ENCODE results near the gene AP1M2.
"Not testable (repeated sequence)": the region's sequence is repeated elsewhere in the genome, so short reads cannot be mapped to it uniquely, and the experiment has no call there.

Gene AP1M2

DNA sequence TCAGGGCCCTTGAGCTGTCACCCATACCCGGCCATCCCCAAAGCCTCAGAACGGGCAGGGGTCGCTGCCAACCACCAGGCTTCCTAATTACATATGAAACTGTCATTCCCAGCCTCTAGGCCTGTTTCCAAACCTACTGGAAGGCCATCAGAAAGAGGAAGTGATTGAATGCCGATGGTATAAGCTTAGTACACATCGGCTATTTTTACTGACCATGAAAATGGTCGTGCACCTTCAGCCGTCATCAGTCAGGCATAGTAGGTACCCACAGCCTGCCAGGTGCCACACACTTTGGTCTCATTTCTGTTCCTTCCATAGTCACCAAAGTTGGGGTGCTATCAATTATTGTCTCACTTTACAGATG, 31.5 kb downstream of the AP1M2 start:
- Mint-ChIP-seq H3K36me3 (peaks cover 6% of the 10 kb centered on the region), H3K4me3 (no peak overlapping the region), H3K9me3 (no peaks in the 10 kb centered on the region), H3K4me1 (peaks cover 51% of the 10 kb centered on the region), H3K27me3 (no peaks in the 10 kb centered on the region), H3K27ac (peak overlapping the region; percentile 62)

GRCh38 chr19:10554760-10555609, 32.1 kb downstream of the AP1M2 start:
- Mint-ChIP-seq H3K27ac (no peak overlapping the region), H3K4me3 (peak overlapping the region; percentile 49), H3K9me3 (no peaks in the 10 kb centered on the region), H3K27me3 (no peaks in the 10 kb centered on the region), H3K4me1 (peaks cover 51% of the 10 kb centered on the region), H3K36me3 (peaks cover 7% of the 10 kb centered on the region)

GRCh38 chr19:10553943-10554381, 33.1 kb downstream of the AP1M2 start:
- Mint-ChIP-seq H3K4me3 (peak overlapping the region; percentile 49), H3K36me3 (peaks cover 5% of the 10 kb centered on the region)

GRCh38 chr19:10553087-10553667, 33.9 kb downstream of the AP1M2 start:
- Mint-ChIP-seq H3K4me1 (peaks cover 51% of the 10 kb centered on the region), H3K27me3 (no peaks in the 10 kb centered on the region), H3K36me3 (peaks cover 5% of the 10 kb centered on the region)

More at GRCh38 chr19:10553943-10554381, 33.1 kb downstream of the AP1M2 start:
- Mint-ChIP-seq H3K27ac (peak overlapping the region; percentile 76), H3K4me1 (peaks cover 51% of the 10 kb centered on the region), H3K9me3 (no peaks in the 10 kb centered on the region), H3K27me3 (no peaks in the 10 kb centered on the region)

GRCh38 chr19:10552510-10553053, 34.5 kb downstream of the AP1M2 start:
- no peaks in the 10 kb centered on the region for H3K9me3 Mint-ChIP-seq
- no peak overlapping the region for H3K4me3 Mint-ChIP-seq
- peaks cover 5% of the 10 kb centered on the region for H3K36me3 Mint-ChIP-seq
- no peaks in the 10 kb centered on the region for H3K27me3 Mint-ChIP-seq
- H3K4me1 Mint-ChIP-seq: peaks cover 51% of the 10 kb centered on the region
- peak overlapping the region; percentile 35 for H3K27ac Mint-ChIP-seq

More at GRCh38 chr19:10553087-10553667, 33.9 kb downstream of the AP1M2 start:
- no peaks in the 10 kb centered on the region for H3K9me3 Mint-ChIP-seq
- peak overlapping the region; percentile 68 for H3K27ac Mint-ChIP-seq
- H3K4me3 Mint-ChIP-seq: peak overlapping the region; percentile 39

DNA sequence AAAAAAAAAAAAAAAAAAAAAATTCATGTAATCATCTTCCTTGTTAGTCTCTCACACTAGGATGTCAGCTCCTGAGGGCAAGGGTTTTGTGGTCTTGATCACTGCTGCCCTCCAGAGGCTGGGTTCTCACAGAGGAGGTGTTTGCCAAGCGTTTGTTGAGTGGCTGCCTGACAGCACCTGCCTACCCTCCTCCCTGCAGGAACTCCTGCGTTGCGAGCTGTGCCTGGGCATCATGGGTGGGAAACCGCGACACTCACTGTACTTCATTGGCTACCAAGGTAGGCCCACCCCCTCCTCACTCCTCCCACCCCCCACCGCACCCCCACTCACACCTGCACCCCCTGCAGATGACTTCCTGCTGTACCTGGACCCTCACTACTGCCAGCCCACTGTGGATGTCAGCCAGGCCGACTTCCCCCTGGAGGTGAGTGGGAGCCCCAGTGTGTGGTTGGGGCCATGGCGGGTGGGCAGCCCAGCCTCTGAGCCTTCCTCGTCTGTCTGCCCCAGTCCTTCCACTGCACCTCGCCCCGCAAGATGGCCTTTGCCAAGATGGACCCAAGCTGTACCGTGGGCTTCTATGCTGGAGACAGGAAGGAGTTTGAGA, 35.3 kb downstream of the AP1M2 start:
- H3K4me3 Mint-ChIP-seq: no peak overlapping the region
- peaks cover 51% of the 10 kb centered on the region for H3K4me1 Mint-ChIP-seq
- no peaks in the 10 kb centered on the region for H3K9me3 Mint-ChIP-seq
- no peaks in the 10 kb centered on the region for H3K27me3 Mint-ChIP-seq
- H3K27ac Mint-ChIP-seq: peak overlapping the region; percentile 46
- peaks cover 5% of the 10 kb centered on the region for H3K36me3 Mint-ChIP-seq

GRCh38 chr19:10551006-10551405, 36.1 kb downstream of the AP1M2 start:
- not testable (repeated sequence) for H3K36me3 Mint-ChIP-seq, H3K4me3 Mint-ChIP-seq, H3K9me3 Mint-ChIP-seq, H3K27me3 Mint-ChIP-seq
- Mint-ChIP-seq H3K4me1 (peaks cover 47% of the 10 kb centered on the region), H3K27ac (peak overlapping the region; percentile 76)

- Mint-ChIP-seq H3K27me3 (no peaks in the 10 kb centered on the region), H3K4me3 (no peak overlapping the region), H3K9me3 (no peaks in the 10 kb centered on the region), H3K4me1 (peaks cover 42% of the 10 kb centered on the region), H3K36me3 (peaks cover 4% of the 10 kb centered on the region), H3K27ac (no peak overlapping the region)
These were observed 36.8 kb downstream of the AP1M2 start for GRCh38 chr19:10550336-10550735.

GRCh38 chr19:10549733-10550132, 37.4 kb downstream of the AP1M2 start:
- peaks cover 42% of the 10 kb centered on the region for H3K4me1 Mint-ChIP-seq
- no peaks in the 10 kb centered on the region for H3K27me3 Mint-ChIP-seq
- no peak overlapping the region for H3K4me3 Mint-ChIP-seq
- H3K27ac Mint-ChIP-seq: no peak overlapping the region
- peaks cover 4% of the 10 kb centered on the region for H3K36me3 Mint-ChIP-seq
- no peaks in the 10 kb centered on the region for H3K9me3 Mint-ChIP-seq

DNA sequence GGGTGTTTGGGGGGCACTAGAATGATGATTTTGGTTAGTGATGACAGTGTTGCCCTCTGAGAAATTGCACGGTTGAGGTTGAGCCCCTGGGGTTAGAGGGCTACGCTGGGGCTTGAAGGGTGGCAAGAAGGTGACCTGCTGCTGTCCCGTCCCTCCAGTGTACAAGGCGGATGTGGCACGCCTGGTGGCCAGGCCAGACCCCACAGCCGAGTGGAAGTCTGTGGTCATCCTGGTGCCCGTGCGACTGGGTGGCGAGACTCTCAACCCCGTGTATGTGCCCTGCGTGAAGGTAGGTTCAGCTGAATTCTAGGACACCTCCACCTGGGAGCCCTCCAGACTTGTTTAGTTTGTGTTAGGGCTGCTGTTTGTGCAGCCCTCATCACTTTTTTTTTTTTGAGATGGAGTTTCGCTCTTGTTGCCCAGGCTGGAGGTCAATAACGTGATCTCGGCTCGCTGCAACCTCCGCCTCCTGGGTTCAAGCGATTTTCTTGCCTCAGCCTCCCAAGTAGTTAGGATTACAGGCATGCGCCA, 38.3 kb downstream of the AP1M2 start:
- H3K4me1 Mint-ChIP-seq: peaks cover 37% of the 10 kb centered on the region
- no peak overlapping the region for H3K27ac Mint-ChIP-seq
- no peaks in the 10 kb centered on the region for H3K9me3 Mint-ChIP-seq
- no peak overlapping the region for H3K4me3 Mint-ChIP-seq
- H3K27me3 Mint-ChIP-seq: no peaks in the 10 kb centered on the region
- peaks cover 4% of the 10 kb centered on the region for H3K36me3 Mint-ChIP-seq

GRCh38 chr19:10546817-10547216, 40.3 kb downstream of the AP1M2 start:
- no peak overlapping the region for H3K27ac Mint-ChIP-seq
- H3K27me3 Mint-ChIP-seq: no peaks in the 10 kb centered on the region
- H3K36me3 Mint-ChIP-seq: peaks cover 4% of the 10 kb centered on the region
- H3K4me3 Mint-ChIP-seq: no peak overlapping the region
- H3K9me3 Mint-ChIP-seq: no peaks in the 10 kb centered on the region
- peaks cover 24% of the 10 kb centered on the region for H3K4me1 Mint-ChIP-seq

- H3K4me3 Mint-ChIP-seq: peak overlapping the region; percentile 90
These were observed 42.3 kb downstream of the AP1M2 start for GRCh38 chr19:10544753-10545251.

DNA sequence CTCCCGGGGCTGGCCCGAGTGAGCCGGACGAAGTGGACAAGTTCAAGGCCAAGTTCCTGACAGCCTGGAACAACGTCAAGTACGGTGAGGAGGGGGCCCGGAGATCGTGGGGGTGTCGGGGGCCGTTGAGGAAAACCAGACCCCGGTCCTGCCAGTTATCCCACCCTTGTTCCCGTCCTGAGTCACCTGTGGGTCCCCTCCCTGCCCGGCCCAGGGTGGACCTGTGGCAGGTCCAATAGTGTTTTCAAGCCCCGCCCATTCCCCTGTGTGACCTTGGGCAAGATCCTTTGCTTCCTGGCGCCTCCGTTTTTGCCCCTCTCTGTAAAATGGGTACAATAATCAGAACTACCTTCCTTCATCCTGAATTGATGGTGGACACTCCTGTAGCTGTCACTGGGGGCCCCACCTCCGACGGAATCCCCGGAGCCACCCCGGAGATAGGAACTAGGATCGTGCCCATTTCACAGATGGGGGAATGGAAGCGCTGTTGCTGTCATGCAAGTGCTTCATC, 42.8 kb downstream of the AP1M2 start:
- Mint-ChIP-seq H3K27me3 (no peaks in the 10 kb centered on the region), H3K9me3 (no peaks in the 10 kb centered on the region), H3K27ac (peak overlapping the region; percentile 85), H3K4me1 (peaks cover 20% of the 10 kb centered on the region), H3K4me3 (peak overlapping the region; percentile 90), H3K36me3 (no peaks in the 10 kb centered on the region)

More at GRCh38 chr19:10544753-10545251, 42.3 kb downstream of the AP1M2 start:
- Mint-ChIP-seq H3K27ac (peak overlapping the region; percentile 85), H3K4me1 (peaks cover 20% of the 10 kb centered on the region), H3K36me3 (no peaks in the 10 kb centered on the region), H3K27me3 (no peaks in the 10 kb centered on the region), H3K9me3 (no peaks in the 10 kb centered on the region)

DNA sequence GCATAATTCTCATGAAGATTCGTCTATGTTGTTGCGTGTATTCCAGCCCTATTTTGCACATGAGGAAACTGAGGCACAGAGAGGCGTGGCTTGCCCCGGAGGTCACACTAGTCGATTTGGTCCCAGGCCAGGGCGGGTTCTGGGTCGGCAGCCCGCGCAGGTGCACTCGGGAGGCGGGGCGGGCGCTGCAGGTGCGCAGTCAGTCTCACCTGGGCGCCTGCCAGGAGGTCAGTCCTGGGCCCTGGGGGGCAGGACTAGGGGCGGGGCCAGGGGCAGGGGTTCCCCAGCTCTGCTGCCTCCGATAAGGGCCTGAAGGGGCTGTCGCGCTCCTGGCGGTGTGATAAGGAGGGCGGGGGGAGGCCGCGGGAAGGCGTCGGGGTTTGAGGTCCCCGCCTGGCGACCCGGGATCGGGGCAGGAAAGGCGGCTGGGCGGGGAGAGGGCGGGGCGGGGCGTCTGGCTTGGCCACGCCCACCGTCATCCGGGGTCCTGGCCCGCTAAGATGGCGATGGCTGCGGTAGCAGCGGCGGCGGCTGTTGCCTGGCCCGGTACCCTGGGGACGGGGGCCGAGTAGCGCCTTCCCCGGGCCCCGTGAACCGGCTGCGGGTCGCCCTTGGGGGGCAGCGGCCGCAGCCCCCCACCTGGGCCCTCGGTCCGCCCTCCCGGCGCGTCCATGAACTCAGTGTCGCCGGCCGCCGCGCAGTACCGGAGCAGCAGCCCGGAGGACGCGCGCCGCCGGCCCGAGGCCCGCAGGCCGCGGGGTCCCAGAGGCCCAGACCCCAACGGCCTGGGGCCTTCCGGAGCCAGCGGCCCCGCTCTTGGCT, 43.5 kb downstream of the AP1M2 start, which contains the start of gene ATG4D:
TSS of gene ATG4D (plus strand) at position 485 of the 822 bp plus-strand sequence. CDS start at position 672, 187 bp downstream.
- Mint-ChIP-seq H3K9me3 (no peaks in the 10 kb centered on the region), H3K27me3 (peaks cover 2% of the 10 kb centered on the region), H3K27ac (peak within 1 kb of the TSS; percentile 85), H3K4me3 (peak within 1 kb of the TSS; percentile 90), H3K4me1 (peaks cover 20% of the 10 kb centered on the region), H3K36me3 (no peaks in the 10 kb centered on the region)

All from activated naive CD4-positive, alpha-beta T cell treated with anti-CD3 and anti-CD28 coated beads, Interleukin-2, amount 50 U/mL, for 24 hours (primary cell).